H1 (cell line): ENCODE measurements around the gene AP5S1. TPM values are rescaled to one million over a fixed set of nuclear protein-coding genes. Genes with fewer than 3 reads are reported as not detected.

Experiments
- ATF2 ChIP-seq: IDR thresholded peaks from 2 replicates; pipeline ENCODE4 v1.6.1; 2012; ENCODE audit warnings: low read length, inconsistent platforms
- JUN ChIP-seq: IDR thresholded peaks from 2 replicates; pipeline ENCODE4 v1.6.1; 2011; ENCODE audit warnings: low read depth, mild to moderate bottlenecking, improper control_type of control experiment, low read length
- PHF8 ChIP-seq: fragments of 200-600 bp; sonication (generic); conservative IDR thresholded peaks from 2 replicates; pipeline ENCODE4 v1.7.1; 2012; ENCODE audit warnings: low read depth, mild to moderate bottlenecking, inconsistent platforms, low read length, moderate library complexity
- RAD21 ChIP-seq, 2 experiments: IDR thresholded peaks in 1 of 2; conservative IDR thresholded peaks in 1 of 2; 2 replicates each; pipeline ENCODE4 v1.6.1; 2011; ENCODE audit warnings: low read depth in 2 of 2, low read length in 2 of 2, improper control_type of control experiment in 1 of 2, inconsistent platforms in 1 of 2, mild to moderate bottlenecking in 1 of 2, moderate library complexity in 1 of 2
- TAF7 ChIP-seq: optimal IDR thresholded peaks from 2 replicates; pipeline ENCODE3; 2011; ENCODE audit warnings: low read depth, mild to moderate bottlenecking, inconsistent platforms, low read length, moderate library complexity, borderline replicate concordance
- TBP ChIP-seq: IDR thresholded peaks from 2 replicates; pipeline ENCODE4 v1.6.1; 2011; ENCODE audit warnings: low read depth, low read length, improper control_type of control experiment
- TCF12 ChIP-seq: IDR thresholded peaks from 2 replicates; pipeline ENCODE4 v1.6.1; 2011; ENCODE audit warnings: low read depth, mild to moderate bottlenecking, low read length
- USF2 ChIP-seq: IDR thresholded peaks from 2 replicates; pipeline ENCODE4 v1.6.1; 2011; ENCODE audit warnings: low read length, improper control_type of control experiment
- polyA plus RNA-seq, 7 experiments: library from polyadenylated mRNA; depleted of rRNA in 3 of 7; stranded (reverse) in 5 of 7; unstranded in 2 of 7; fragments of >200 nt in 5 of 7; fragments of 200-250 nt in 2 of 7; gene quantifications; 1 replicate in 5 of 7; 2 replicates in 1 of 7; 4 replicates in 1 of 7; pipeline versions ENCODE4 v1.2.1 to v1.2.3, GENCODE V29; 2011 to 2013; ENCODE audit warnings: missing spikeins in 2 of 7, mixed read lengths in 2 of 7
- total RNA-seq: library from RNA; stranded (reverse); fragmentation: NEBNext Ultra II Directional; extraction: Animal tissue kit (Norgen Biotek cat#: 25700); gene quantifications from 2 replicates; pipeline ENCODE4 v1.2.1, GENCODE V29; 2021

AP5S1 gene
- total and polyA plus RNA-seq, 2 of the 8 experiments (the other 6 are each of a cell fraction or from before 2014, with no cell fraction given): 3.3 to 3.7 TPM

- TF ChIP-seq ATF2 (no peak), JUN (no peak), TCF12 (no peak), TAF7 (no peak), RAD21 (IDR thresholded peaks at IDR 0.05 in 1 of 2, conservative IDR thresholded peaks at IDR 0.05 in 1 of 2; ENCODE audit: low read depth in 2 of 2, low read length in 2 of 2) (no peak), USF2 (no peak), TBP (no peak), PHF8 (no peak)
These were observed 22.6 kb upstream of the AP5S1 start (continued) for GRCh38 chr20:3797592-3798372.
